HG03039 (cell line): ENCODE results near the gene CTDSPL.

Experiments
- ATAC-seq: cut with Tn5 transposase; IDR thresholded peaks from one replicate; pipeline ENCODE4 v1.9.1; 2021; ENCODE audit warnings: mild to moderate bottlenecking, moderate library complexity; ENCODE audit not compliant: unreplicated experiment

CTDSPL gene

DNA sequence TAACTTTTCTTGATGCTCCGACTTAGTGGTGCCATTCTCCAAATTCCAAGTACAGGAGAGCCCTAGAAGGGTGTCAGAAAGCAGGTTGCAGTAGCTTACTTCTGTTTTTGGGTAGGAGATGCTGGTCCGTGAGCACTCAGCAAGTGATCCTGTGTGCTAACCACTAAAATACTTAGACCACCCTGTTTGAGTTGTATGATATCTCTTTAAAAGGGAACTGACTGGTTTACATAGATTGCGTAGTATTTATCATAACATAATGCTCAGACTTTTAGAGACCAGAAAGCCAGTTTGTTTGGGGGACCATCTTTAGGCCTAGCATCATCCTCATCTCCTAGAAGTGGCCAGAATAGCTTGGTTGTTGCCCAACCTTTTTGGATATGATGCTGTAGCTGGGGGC lies 26.7 kb downstream of the CTDSPL start:
- no peak for ATAC-seq

DNA sequence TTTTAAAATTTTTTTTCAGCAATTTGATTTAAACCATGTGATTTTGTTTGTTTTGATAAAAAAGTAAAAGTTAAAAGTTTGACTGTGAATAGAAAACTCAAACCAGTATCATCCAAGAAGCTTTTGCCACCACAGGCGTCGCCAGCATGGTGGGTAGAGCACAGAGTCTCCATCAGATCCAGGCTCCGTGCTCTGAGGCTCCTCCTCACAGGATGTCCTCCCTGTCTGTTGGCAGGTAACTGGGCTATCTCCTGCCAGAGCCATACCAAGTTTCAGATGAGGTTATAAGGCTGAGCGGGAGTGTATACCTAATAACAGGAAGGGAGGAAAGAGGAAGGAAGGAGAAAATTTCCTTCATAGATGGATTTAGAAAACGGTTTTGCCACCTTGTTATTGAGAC lies 28.8 kb downstream of the CTDSPL start:
- no peak for ATAC-seq

DNA sequence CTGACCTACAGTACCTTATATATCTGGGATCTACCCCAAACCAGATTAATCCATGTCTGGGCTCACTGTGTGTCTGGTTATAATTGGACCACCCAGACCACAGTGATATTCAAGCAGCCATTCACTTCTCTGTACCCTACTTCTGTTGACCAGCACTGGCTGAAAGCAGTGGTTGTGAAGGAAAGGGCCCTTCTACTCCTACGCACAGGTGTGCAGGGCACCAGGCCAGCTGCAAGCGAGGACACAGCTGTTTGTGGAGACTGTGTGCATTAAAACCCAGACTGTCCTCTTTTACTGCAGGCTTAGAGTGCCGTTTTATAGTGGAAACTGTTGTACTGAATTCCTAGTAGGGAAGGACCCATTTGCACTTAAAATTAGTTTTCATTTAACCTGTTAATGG lies 29.5 kb downstream of the CTDSPL start:
- no peak for ATAC-seq

DNA sequence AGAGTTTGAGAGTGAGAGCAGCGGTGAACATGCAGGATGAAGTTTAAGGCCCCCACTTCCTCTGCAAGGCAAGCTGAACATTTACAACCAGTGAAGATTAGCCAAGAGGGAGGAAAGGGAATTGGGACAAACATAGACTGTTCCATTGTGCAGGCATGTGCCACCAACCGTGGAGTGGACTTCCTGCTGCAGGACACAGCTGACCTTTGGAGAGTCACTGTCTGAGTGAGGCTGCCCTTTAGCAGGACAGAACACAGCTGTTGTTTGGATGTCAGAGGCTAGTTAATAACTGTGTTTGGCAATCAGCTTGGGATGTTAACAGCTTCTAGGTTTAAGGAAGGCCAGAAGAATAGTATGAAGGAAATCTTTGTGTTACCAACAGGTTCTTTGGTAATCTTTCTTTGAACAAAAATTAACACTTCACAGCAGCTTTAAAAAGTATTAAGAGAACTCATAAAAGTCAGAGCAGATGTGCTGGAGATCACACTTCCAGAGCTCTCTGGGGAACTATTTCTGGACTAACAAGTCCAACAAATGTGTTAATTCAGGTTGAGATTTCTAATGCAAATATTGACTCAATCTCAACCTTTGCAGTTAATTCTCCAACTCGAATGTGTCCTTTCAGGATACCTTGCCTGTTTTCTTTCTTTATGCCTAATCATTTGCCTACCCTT lies 31.4 kb downstream of the CTDSPL start:
- no peak for ATAC-seq

DNA sequence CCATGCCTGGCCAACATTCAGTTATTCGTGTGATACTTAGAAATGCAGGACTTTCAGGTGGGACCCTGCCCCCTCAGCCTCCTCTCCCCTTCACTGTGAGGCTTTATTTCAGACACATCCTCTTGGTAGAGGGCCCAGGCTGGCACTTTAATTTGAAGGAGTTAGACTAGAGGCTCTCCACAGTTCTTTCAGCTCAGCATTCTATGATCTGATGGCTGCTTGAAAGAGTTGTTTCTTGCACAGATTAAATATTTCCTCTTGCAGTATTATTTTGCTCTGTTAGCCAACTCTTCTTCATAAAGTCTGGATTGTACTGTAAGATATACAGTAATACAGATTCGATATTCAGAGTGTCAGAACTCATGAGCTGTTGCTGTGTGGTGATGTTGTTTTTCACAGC lies 35.1 kb downstream of the CTDSPL start:
- ATAC-seq: no peak

DNA sequence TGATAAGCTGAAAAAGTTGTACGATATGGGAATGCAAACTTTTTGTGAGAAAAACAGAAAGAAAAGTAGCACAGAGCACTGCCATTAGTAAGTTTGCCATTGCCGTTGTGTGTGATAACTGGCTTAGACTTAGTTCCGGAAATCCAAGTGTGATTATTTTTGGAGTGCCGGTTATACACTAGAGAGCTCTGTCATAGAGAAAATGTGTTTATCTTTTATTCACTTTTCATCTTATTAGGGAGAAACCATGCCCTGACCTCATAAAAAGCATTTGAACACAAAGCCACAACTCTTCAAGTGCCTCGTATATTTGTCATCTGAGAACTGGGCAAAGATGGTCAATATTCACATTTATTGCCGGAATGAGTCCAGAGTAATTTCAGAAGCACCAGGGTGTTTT lies 36.1 kb downstream of the CTDSPL start:
- no peak for ATAC-seq

DNA sequence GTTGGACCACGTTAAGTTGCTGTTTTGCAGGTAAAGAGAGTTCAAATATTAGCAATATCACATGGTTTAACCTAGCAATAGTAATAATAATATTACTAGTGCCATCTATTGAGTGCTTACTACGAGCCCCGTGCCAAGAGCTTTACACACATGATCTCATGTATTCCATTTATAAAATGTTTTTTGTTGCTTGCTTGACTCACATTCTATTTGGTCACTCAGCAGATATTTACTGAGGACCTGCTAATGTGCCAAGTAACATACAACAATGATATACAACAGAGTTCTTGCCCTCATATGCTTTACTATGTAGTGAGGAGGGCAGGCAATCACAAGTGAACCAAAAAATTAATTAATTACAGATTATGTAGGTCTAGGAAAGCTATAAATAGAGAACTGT lies 36.7 kb downstream of the CTDSPL start:
- ATAC-seq: no peak

DNA sequence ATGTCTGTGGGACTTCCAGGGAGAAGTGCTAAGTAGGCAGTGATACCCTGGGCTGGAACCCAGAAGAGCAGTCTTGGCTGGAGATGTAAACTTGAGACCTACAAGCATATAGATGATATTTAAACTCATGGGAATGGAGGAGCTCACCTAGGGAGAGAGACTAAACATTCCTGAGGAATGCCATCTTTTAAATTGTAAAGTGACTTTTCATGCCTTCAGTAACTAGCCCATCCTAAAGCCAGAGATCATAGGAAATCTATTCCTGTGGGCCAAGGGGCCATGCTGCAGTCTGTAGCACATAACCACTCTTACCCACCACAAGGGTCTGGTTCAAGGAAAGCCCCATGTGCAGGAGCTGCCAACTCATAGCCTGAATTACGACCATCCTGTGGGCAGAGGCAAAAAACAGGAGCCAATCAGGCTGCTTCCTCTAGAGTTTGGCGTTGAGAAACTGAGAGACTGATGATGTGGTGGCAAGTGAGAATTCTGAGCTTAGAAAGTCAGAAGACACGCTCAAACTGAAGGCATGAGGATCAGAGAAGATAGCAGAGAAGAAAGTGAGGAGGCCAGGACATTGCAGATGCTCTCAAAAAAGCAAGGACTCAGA lies 37.5 kb downstream of the CTDSPL start:
- no peak for ATAC-seq

DNA sequence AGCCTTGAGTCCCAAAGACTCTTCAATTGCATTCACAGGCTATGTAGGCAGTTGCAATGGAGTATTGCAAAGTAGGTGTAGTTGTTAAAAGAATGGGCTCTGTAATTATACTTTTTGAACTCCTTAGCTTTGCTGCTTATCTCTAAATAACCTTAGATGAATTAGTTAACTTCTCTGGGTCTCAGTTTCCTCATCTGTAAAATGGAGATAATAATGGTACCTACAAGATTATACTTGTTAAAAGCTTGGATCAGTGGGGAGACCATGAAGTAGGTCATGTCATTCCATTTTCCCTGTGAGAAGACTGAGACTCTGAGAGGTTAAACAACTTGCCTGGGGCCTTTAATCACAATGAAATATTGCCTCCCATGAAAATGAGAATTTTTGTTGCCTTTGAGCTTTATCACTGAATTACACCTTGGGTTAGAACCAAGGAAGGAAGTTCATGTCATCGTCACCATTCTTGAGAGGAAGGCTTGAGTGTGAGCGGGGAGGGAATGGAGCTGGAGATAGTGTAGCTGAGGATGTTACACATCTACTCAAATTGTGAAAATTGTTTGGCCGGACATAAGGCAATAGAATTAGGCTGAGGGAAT lies 38.1 kb downstream of the CTDSPL start:
- ATAC-seq: no peak

DNA sequence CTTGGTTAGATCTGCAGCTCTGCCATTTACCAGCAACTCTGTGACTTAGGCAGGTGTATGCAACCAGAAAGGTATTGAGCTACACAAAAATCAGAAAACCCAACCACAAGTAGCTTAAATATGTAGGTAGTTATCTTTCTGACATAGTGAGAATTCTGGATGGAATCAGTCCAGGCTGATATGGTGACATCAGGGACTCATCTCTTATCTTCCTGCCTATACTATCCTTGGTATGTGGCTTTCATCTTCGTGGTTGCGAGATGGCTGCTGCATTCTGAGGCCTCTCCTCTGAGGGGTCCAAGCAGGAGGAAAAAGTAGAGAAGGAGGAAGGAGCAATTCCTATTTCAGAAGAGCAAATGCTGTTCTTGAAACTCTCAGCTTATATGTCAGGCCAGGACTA lies 40.0 kb downstream of the CTDSPL start:
- ATAC-seq: no peak

DNA sequence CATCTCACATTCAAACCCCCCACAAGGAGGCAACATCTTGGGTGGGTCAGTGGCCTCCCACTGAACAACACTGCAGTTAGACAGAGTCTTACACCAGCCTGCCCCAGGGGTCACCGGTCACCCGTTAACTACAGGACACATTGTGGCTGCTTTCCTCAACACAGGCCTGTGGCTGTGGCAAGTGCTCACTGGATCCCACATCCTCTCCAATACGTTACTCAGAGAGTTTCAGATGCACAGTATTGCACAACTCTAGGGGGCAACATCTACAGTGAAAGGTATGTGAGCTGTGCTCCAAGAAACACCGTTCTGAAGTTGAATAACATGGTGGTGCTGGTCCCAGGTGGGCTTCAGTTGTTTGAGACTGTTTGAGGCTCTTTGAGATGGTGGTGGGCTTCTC lies 41.0 kb downstream of the CTDSPL start:
- no peak for ATAC-seq

DNA sequence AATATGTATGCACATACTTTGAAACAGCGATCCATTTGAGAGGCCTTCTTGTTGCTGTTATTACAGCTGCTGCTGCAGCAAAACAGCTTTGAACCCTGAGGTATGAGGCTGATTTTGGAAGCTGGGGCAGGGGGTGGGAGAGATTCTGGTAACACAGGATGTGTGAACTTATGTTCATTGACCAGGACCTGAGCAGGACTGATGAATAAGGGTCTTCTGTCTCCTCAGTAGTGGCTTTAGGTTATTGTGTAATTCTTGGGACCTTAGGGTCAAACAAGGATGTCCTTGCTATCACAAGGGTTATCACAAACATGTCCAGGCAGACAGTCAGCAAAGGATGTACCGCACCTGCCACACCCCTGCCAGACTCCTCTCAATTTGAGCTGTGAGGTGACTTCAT lies 41.6 kb downstream of the CTDSPL start:
- no peak for ATAC-seq

DNA sequence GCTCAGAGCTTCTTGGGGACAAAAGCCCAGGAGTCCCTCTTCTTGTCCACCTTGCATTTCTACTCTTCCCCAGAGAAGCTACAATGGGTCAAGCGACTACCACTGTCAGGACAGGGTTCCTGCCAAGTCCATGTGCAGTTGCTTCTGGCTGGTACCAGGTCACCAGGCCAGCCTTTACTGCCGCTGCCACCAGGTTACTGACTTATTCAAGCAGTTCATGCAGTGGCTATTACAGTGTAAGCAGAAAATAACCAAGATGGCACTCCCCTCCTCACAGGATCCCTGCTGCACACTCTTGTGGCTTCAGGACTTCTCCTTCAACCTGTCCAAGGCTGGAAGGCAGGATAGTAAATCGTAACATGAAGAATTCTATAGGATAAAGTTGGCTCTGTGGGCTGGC lies 42.1 kb downstream of the CTDSPL start:
- no peak for ATAC-seq

DNA sequence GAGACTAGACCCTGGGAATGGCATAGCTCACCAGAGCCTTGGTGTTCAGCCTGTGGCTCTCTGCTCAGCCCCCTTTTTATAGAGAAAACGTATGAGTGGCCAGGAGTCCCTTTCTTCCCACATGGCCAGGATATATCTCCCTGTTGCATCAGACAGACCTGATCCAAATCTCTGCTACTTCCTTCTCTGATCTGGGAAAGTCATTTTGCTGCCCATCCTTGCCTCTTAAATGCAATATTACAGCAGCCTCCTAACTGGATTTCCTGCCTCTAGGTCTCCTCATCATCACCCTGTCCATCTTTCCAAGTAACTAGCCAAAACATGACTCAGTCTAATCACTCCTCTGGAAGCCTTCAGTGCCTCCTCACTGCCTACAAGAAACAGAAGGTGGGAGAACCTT lies 42.9 kb downstream of the CTDSPL start:
- no peak for ATAC-seq

DNA sequence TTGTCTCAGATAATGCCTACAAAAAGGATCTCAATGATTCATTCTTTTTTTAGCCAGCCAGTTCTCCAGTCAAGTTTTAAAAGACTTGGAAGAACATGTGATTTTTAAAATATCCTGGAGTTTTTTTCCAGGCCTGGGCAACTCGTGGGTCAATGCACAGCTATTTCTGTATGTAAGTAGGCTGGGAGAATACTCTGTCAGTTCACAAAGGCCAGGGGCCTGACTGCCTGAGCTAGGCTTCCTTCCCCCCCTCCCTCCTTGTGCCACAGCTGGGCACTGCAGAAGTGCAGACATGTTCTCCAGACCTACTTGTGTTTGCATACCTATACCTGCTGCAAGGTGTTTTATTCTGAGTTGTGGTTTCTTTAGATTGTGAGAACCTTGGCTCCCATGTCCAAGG lies 43.7 kb downstream of the CTDSPL start:
- ATAC-seq: no peak

DNA sequence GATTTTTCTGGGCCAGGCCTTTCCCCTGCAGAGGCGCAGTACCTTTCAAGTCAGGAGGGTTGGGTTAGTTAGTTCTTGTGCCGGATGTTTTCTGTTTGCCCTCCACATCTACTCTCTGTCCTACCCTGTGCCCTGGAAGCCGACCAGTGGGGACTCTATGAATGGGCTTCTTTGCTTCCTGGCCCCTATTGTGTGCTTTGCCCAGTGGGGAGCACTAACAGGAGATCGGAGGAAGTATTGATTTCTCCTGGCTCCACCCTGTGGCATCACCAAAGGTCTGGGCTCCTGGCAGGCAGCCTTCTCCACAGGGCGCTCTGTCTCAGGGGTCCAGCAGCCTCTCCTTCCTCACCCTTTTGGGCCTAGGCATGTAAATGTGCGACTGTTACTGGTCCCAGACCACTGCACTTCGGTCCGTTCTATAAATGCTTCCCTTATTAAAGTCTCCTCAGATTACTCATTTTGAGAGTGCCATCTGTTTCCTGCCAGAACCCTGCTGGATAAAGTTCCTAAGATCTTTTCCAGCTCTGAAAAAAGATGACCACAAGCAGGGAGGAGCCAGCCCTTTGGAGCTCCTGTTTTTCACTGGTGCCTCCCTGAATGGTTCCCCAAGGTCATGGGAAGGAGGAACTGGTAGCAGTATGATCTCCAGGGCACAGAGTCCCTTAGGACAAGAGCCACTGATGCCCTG lies 44.5 kb downstream of the CTDSPL start:
- no peak for ATAC-seq

DNA sequence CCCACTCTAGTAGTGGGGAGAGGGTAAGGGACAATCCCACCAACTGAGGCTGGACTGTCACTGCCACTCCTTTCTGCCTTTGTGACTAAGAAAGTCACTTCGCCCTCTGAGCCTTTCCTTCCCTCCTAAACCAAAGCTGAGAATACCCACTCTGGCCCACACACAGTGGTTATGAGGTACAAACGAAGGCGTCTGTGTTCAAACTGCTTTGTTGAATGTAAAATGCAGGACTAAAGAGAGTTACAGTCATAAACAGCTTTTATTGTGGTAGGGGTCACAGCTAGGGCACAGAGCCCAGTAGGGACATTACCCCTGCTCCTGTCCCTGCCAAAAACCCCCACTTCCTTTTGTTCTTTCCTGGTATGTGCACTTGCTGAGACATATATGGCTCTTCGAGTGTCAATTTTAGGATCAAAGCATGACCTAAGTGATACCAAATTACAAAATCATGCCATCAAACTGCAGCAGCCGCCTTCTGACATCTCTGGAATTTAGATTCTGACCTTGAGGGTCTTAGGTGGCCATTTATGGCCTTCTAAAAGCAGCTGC lies 45.1 kb downstream of the CTDSPL start:
- no peak for ATAC-seq

DNA sequence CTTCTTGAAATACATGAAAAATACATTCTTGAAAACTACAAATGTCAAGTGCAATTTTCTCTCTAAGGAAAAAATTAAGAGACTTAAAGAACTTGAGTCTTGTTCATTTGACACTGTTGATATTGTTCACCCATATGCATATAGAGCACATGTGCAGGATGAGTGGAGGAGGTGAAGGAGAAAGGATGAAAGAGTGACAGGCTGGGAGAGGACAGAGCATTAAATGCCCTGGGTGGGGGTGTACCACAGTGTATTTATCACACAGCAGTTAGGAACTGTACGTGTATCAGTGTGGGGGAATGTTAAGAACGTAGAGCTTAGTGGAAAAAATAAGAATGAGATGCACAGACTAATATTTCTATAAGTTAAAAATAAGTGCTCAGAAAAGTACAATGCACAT lies 45.7 kb downstream of the CTDSPL start:
- ATAC-seq: no peak

DNA sequence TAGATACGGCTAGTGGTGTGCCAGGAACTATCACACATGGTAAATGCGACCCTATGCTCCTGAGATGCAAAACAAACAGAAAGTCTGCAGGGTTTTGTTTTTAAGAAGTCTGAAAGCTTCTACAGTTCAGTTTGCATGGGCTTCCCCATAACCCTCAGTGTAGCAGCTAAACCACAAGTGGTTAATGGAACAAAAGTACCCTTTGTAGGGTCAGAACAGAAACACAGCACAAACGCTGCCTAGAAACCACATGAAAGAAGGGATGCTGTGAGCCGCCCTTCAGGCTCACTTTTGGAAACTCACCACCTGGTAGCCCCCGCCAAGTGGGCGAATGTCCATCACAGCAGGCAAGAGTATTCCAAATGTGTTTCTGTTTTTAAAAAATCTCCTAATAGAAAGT lies 46.2 kb downstream of the CTDSPL start:
- ATAC-seq: peak; percentile 94

DNA sequence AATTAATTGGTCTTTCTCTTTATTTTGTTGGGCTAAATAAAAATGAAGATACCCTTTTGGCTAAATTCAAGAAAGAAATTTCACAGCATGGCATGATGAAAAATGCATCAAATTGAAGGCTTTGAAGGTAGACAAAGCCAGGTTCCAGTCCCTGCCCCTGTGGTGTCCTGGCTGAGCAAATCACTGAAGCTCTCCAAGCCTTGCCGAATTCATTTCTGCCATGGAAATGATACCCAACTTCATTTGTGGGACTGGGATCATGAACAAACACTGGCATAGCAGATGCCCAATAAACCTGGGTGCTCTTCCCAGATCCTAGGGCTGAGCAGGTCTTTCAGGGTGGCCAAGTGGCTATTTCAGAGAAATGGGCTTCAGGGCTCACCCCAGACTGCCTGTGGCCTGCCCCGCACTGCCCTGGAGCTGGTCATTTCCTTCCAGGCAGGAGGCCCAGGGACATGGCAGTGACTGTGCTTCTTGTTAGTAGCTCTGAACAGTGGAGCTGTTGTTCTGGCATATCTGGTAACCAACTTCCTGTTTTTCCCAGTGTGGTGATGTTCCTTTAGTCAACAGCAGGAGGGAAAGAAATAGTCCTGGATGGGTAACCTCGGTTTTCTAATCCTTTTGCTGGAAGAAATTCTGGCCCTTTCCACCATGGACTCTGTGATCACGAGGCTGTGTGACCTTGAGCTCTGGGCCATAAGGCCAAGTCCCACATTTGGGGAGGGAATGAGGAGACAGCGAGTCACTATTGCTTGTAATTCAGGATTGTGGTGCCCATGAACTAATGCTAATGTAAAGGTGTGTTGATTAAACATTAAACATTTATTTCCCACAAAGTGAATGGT lies 47.6 kb downstream of the CTDSPL start:
- ATAC-seq: no peak
